ENCODE results near the gene ARR3.

Gene ARR3

GRCh38 chrX:70280573-70280972, 12.4 kb downstream of the ARR3 start:
- Histone ChIP-seq H3K36me3 (ENCODE audit: control insufficient read depth, insufficient read depth, low read length) (no peaks in the 10 kb centered on the region), H3K27me3 (replicated peaks; ENCODE audit: control insufficient read depth, insufficient read depth, low read length) (no peaks in the 10 kb centered on the region), H3K4me3 (replicated peaks; ENCODE audit: low read depth, low read length) (no peak overlapping the region)
- no peak for TF ChIP-seq CTCF (IDR thresholded peaks at IDR 0.05; ENCODE audit: insufficient read depth, low read length, poor library complexity, severe bottlenecking)
- no peak for DNase-seq (ENCODE audit: extremely low read depth, insufficient read length)

GRCh38 chrX:70281951-70282350, 13.8 kb downstream of the ARR3 start, which contains the start of gene RAB41:
Gene RAB41, plus strand, starts transcription at chrX:70282172. Its CDS starts 46 bp downstream, at chrX:70282218.
- no peak for DNase-seq (ENCODE audit: extremely low read depth, insufficient read length)
- TF ChIP-seq CTCF (IDR thresholded peaks at IDR 0.05; ENCODE audit: insufficient read depth, low read length, poor library complexity, severe bottlenecking): no peak
- no peaks in the 10 kb centered on the region for H3K27me3 ChIP-seq (replicated peaks; ENCODE audit: control insufficient read depth, insufficient read depth, low read length)
- no peaks in the 10 kb centered on the region for H3K36me3 ChIP-seq (ENCODE audit: control insufficient read depth, insufficient read depth, low read length)
- H3K4me3 ChIP-seq (replicated peaks; ENCODE audit: low read depth, low read length): no peak within 1 kb of the TSS

GRCh38 chrX:70289168-70289792, 21.1 kb downstream of the ARR3 start:
- TF ChIP-seq CTCF (IDR thresholded peaks at IDR 0.05; ENCODE audit: insufficient read depth, low read length, poor library complexity, severe bottlenecking): no peak
- DNase-seq (ENCODE audit: extremely low read depth, insufficient read length): no peak
- no peaks in the 10 kb centered on the region for H3K36me3 ChIP-seq (ENCODE audit: control insufficient read depth, insufficient read depth, low read length)
- H3K27me3 ChIP-seq (replicated peaks; ENCODE audit: control insufficient read depth, insufficient read depth, low read length): no peaks in the 10 kb centered on the region
- H3K4me3 ChIP-seq (replicated peaks; ENCODE audit: low read depth, low read length): peak overlapping the region; percentile 79

GRCh38 chrX:70289793-70290770, 21.9 kb downstream of the ARR3 start, which contains the start of the genes KIF4A and PDZD11:
Gene KIF4A, plus strand, starts transcription at chrX:70290104. Its CDS starts 355 bp downstream, at chrX:70290459.
Gene PDZD11, minus strand, starts transcription at chrX:70289927. Its CDS starts 586 bp downstream, at chrX:70289341.
- TF ChIP-seq CTCF (IDR thresholded peaks at IDR 0.05; ENCODE audit: insufficient read depth, low read length, poor library complexity, severe bottlenecking): no peak
- no peaks in the 10 kb centered on the region for H3K27me3 ChIP-seq (replicated peaks; ENCODE audit: control insufficient read depth, insufficient read depth, low read length)
- H3K4me3 ChIP-seq (replicated peaks; ENCODE audit: low read depth, low read length): peak within 1 kb of the TSS; percentile 79
- H3K36me3 ChIP-seq (ENCODE audit: control insufficient read depth, insufficient read depth, low read length): no peaks in the 10 kb centered on the region
- peak; percentile 93 for DNase-seq (ENCODE audit: extremely low read depth, insufficient read length)

- TF ChIP-seq CTCF (IDR thresholded peaks at IDR 0.05; ENCODE audit: insufficient read depth, low read length, poor library complexity, severe bottlenecking): no peak
- H3K27me3 ChIP-seq (replicated peaks; ENCODE audit: control insufficient read depth, insufficient read depth, low read length): no peaks in the 10 kb centered on the region
- DNase-seq (ENCODE audit: extremely low read depth, insufficient read length): no peak
- H3K4me3 ChIP-seq (replicated peaks; ENCODE audit: low read depth, low read length): no peak overlapping the region
- H3K36me3 ChIP-seq (ENCODE audit: control insufficient read depth, insufficient read depth, low read length): no peaks in the 10 kb centered on the region; the same call in 1 of the 2 replicates
Observed at GRCh38 chrX:70292788-70293187, 24.7 kb downstream of the ARR3 start.
